ENCODE results near the gene RUSC1.

RUSC1 gene

GRCh38 chr1:155294520-155295182 is 26.0 kb upstream of the RUSC1 start:
- no peak for DNase-seq (ENCODE audit: extremely low read depth in 1 of 2, low read depth in 1 of 2)

GRCh38 chr1:155295183-155295941 is 25.3 kb upstream of the RUSC1 start:
- DNase-seq (ENCODE audit: extremely low read depth in 1 of 2, low read depth in 1 of 2), result no peak

GRCh38 chr1:155295942-155296267 is 24.8 kb upstream of the RUSC1 start:
- DNase-seq (ENCODE audit: extremely low read depth in 1 of 2, low read depth in 1 of 2), result no peak

GRCh38 chr1:155296661-155297060 is 24.0 kb upstream of the RUSC1 start:
- DNase-seq (ENCODE audit: extremely low read depth in 1 of 2, low read depth in 1 of 2), result no peak

- DNase-seq (ENCODE audit: extremely low read depth in 1 of 2, low read depth in 1 of 2), result no peak
These were observed 23.3 kb upstream of the RUSC1 start for GRCh38 chr1:155297384-155297783.

GRCh38 chr1:155300024-155300423 is 20.7 kb upstream of the RUSC1 start:
- DNase-seq (ENCODE audit: extremely low read depth in 1 of 2, low read depth in 1 of 2), result no peak

GRCh38 chr1:155300553-155301329 is 20.0 kb upstream of the RUSC1 start:
- DNase-seq (ENCODE audit: extremely low read depth in 1 of 2, low read depth in 1 of 2), result no peak

GRCh38 chr1:155301342-155301841 is 19.3 kb upstream of the RUSC1 start, which contains the start of gene PKLR:
TSS of gene PKLR (minus strand) at chr1:155301438. CDS start at chr1:155301395, 43 bp downstream.
- no peak for DNase-seq (ENCODE audit: extremely low read depth in 1 of 2, low read depth in 1 of 2)

GRCh38 chr1:155304558-155305063 is 16.1 kb upstream of the RUSC1 start:
- no peak for DNase-seq (ENCODE audit: extremely low read depth in 1 of 2, low read depth in 1 of 2)

GRCh38 chr1:155305881-155306391 is 14.8 kb upstream of the RUSC1 start:
- no peak for DNase-seq (ENCODE audit: extremely low read depth in 1 of 2, low read depth in 1 of 2)

GRCh38 chr1:155307247-155307740 is 13.4 kb upstream of the RUSC1 start:
- DNase-seq (ENCODE audit: extremely low read depth in 1 of 2, low read depth in 1 of 2), result no peak

GRCh38 chr1:155308493-155309422 is 11.9 kb upstream of the RUSC1 start, which contains the start of gene FDPS:
TSS of gene FDPS (plus strand) at chr1:155308866. CDS start at chr1:155309790, 924 bp downstream.
- DNase-seq (ENCODE audit: extremely low read depth in 1 of 2, low read depth in 1 of 2), result peak; percentile 92 to 95

- no peak for DNase-seq (ENCODE audit: extremely low read depth in 1 of 2, low read depth in 1 of 2)
These were observed 11.2 kb upstream of the RUSC1 start for GRCh38 chr1:155309423-155310021.

- no peak for DNase-seq (ENCODE audit: extremely low read depth in 1 of 2, low read depth in 1 of 2)
These were observed 7.4 kb upstream of the RUSC1 start for GRCh38 chr1:155313261-155313660.

- no peak for DNase-seq (ENCODE audit: extremely low read depth in 1 of 2, low read depth in 1 of 2)
These were observed 3.8 kb upstream of the RUSC1 start for GRCh38 chr1:155316922-155317321.

GRCh38 chr1:155318082-155318481 is 2.6 kb upstream of the RUSC1 start:
- DNase-seq (ENCODE audit: extremely low read depth in 1 of 2, low read depth in 1 of 2), result no peak

- no peak for DNase-seq (ENCODE audit: extremely low read depth in 1 of 2, low read depth in 1 of 2)
These were observed 1.2 kb upstream of the RUSC1 start for GRCh38 chr1:155319536-155319935.

- DNase-seq (ENCODE audit: extremely low read depth in 1 of 2, low read depth in 1 of 2), result no peak
These were observed 442 bp upstream of the RUSC1 start for GRCh38 chr1:155320252-155320651.

Data from activated CD8-positive, alpha-beta memory T cell treated with anti-CD3 and anti-CD28 coated beads for 1 hour (primary cell).